ENCODE measurements around the gene CA11. TPM values are rescaled to one million over a fixed set of nuclear protein-coding genes. Genes with fewer than 3 reads are reported as not detected.
A peak's percentile ranks its signal among the peaks of the same experiment; 100 is the strongest.
"Not testable (repeated sequence)": the region's sequence is repeated elsewhere in the genome, so short reads cannot be mapped to it uniquely, and the experiment has no call there.

CA11 gene
- total RNA-seq, 1 donor from 2014 or later: 9.5 TPM

- peak overlapping the region; percentile 8 for H2AFZ ChIP-seq (ENCODE audit: low read depth, low read length)
- no peaks in the 10 kb centered on the region for H3K36me3 Mint-ChIP-seq (ENCODE audit: low read depth, unreplicated experiment)
Measured at GRCh38 chr19:48634036-48634342, 12.0 kb downstream of the CA11 start.

GRCh38 chr19:48633148-48634035, 12.6 kb downstream of the CA11 start:
- Histone ChIP-seq H3K4me1 (ENCODE audit: insufficient read depth, low read length) (peaks cover 44% of the 10 kb centered on the region), H3K9me3 (ENCODE audit: insufficient read depth, low read depth, low read length) (no peaks in the 10 kb centered on the region), H3K9ac (ENCODE audit: low read length) (no peak overlapping the region), H3K27me3 (ENCODE audit: insufficient read depth, low read length) (peaks cover 3% of the 10 kb centered on the region), H3K4me3 (ENCODE audit: insufficient read depth, low read depth, low read length) (no peak overlapping the region), H4K20me1 (ENCODE audit: insufficient read depth, low read length) (no peaks in the 10 kb centered on the region), H2AFZ (ENCODE audit: low read depth, low read length) (no peak overlapping the region), H3K36me3 (ENCODE audit: insufficient read depth, low read length) (no peaks in the 10 kb centered on the region), H3K27ac (ENCODE audit: low read depth, low read length) (no peak overlapping the region), H3K4me2 (ENCODE audit: low read length) (peak overlapping the region; percentile 88), H3K79me2 (ENCODE audit: insufficient read depth, low read length) (no peaks in the 10 kb centered on the region)
- FAIRE-seq (no peak), DNase-seq (ENCODE audit: low read depth) (no peak)
- no peaks in the 10 kb centered on the region for H3K9me3 Mint-ChIP-seq (ENCODE audit: unreplicated experiment)
- no peak overlapping the region for H3K4me3 Mint-ChIP-seq (ENCODE audit: unreplicated experiment)
- H3K27me3 Mint-ChIP-seq (ENCODE audit: low read depth, unreplicated experiment): peaks cover 3% of the 10 kb centered on the region
- peak overlapping the region; percentile 41 for H3K27ac Mint-ChIP-seq (ENCODE audit: unreplicated experiment)
- H3K36me3 Mint-ChIP-seq (ENCODE audit: low read depth, unreplicated experiment): peaks cover 2% of the 10 kb centered on the region
- no peak for TF ChIP-seq EZH2 (IDR thresholded peaks at IDR 0.05; ENCODE audit: insufficient read depth, low read length)
- TF ChIP-seq CTCF (IDR thresholded peaks at IDR 0.05; ENCODE audit: insufficient read depth, low read depth, low read length): no peak
- H3K4me1 Mint-ChIP-seq (ENCODE audit: low read depth, unreplicated experiment): peaks cover 1% of the 10 kb centered on the region

More at GRCh38 chr19:48634036-48634342, 12.0 kb downstream of the CA11 start:
- no peak for FAIRE-seq
- Histone ChIP-seq H3K27me3 (ENCODE audit: insufficient read depth, low read length) (peaks cover 3% of the 10 kb centered on the region), H4K20me1 (ENCODE audit: insufficient read depth, low read length) (no peaks in the 10 kb centered on the region), H3K79me2 (ENCODE audit: insufficient read depth, low read length) (no peaks in the 10 kb centered on the region), H3K4me1 (ENCODE audit: insufficient read depth, low read length) (peaks cover 46% of the 10 kb centered on the region), H3K9me3 (ENCODE audit: insufficient read depth, low read depth, low read length) (no peaks in the 10 kb centered on the region), H3K9ac (ENCODE audit: low read length) (peak overlapping the region; percentile 29), H3K4me3 (ENCODE audit: insufficient read depth, low read depth, low read length) (no peak overlapping the region), H3K4me2 (ENCODE audit: low read length) (peak overlapping the region; percentile 88), H3K36me3 (ENCODE audit: insufficient read depth, low read length) (no peaks in the 10 kb centered on the region), H3K27ac (ENCODE audit: low read depth, low read length) (no peak overlapping the region)
- no peaks in the 10 kb centered on the region for H3K9me3 Mint-ChIP-seq (ENCODE audit: unreplicated experiment)
- TF ChIP-seq EZH2 (IDR thresholded peaks at IDR 0.05; ENCODE audit: insufficient read depth, low read length) (no peak), CTCF (IDR thresholded peaks at IDR 0.05; ENCODE audit: insufficient read depth, low read depth, low read length) (no peak)
- peaks cover 3% of the 10 kb centered on the region for H3K4me1 Mint-ChIP-seq (ENCODE audit: low read depth, unreplicated experiment)
- H3K27me3 Mint-ChIP-seq (ENCODE audit: low read depth, unreplicated experiment): peaks cover 3% of the 10 kb centered on the region
- no peak overlapping the region for H3K4me3 Mint-ChIP-seq (ENCODE audit: unreplicated experiment)
- DNase-seq (ENCODE audit: low read depth): no peak
- no peak overlapping the region for H3K27ac Mint-ChIP-seq (ENCODE audit: unreplicated experiment)

GRCh38 chr19:48632692-48633147, 13.3 kb downstream of the CA11 start:
- FAIRE-seq (no peak), DNase-seq (ENCODE audit: low read depth) (no peak)
- Histone ChIP-seq H3K4me2 (ENCODE audit: low read length) (no peak overlapping the region), H3K27me3 (ENCODE audit: insufficient read depth, low read length) (peaks cover 3% of the 10 kb centered on the region), H3K9ac (ENCODE audit: low read length) (no peak overlapping the region), H3K4me3 (ENCODE audit: insufficient read depth, low read depth, low read length) (no peak overlapping the region), H2AFZ (ENCODE audit: low read depth, low read length) (no peak overlapping the region), H3K79me2 (ENCODE audit: insufficient read depth, low read length) (no peaks in the 10 kb centered on the region), H3K9me3 (ENCODE audit: insufficient read depth, low read depth, low read length) (no peaks in the 10 kb centered on the region), H3K4me1 (ENCODE audit: insufficient read depth, low read length) (peaks cover 39% of the 10 kb centered on the region), H3K36me3 (ENCODE audit: insufficient read depth, low read length) (no peaks in the 10 kb centered on the region), H3K27ac (ENCODE audit: low read depth, low read length) (no peak overlapping the region), H4K20me1 (ENCODE audit: insufficient read depth, low read length) (no peaks in the 10 kb centered on the region)
- Mint-ChIP-seq H3K9me3 (ENCODE audit: unreplicated experiment) (no peaks in the 10 kb centered on the region), H3K36me3 (ENCODE audit: low read depth, unreplicated experiment) (peaks cover 2% of the 10 kb centered on the region), H3K27ac (ENCODE audit: unreplicated experiment) (no peak overlapping the region), H3K27me3 (ENCODE audit: low read depth, unreplicated experiment) (peaks cover 3% of the 10 kb centered on the region), H3K4me3 (ENCODE audit: unreplicated experiment) (no peak overlapping the region), H3K4me1 (ENCODE audit: low read depth, unreplicated experiment) (no peaks in the 10 kb centered on the region)
- TF ChIP-seq EZH2 (IDR thresholded peaks at IDR 0.05; ENCODE audit: insufficient read depth, low read length) (no peak), CTCF (IDR thresholded peaks at IDR 0.05; ENCODE audit: insufficient read depth, low read depth, low read length) (no peak)

GRCh38 chr19:48632286-48632685, 13.7 kb downstream of the CA11 start:
- H2AFZ ChIP-seq (ENCODE audit: low read depth, low read length); H3K9ac ChIP-seq (ENCODE audit: low read length); H3K27me3 Mint-ChIP-seq (ENCODE audit: low read depth, unreplicated experiment); H3K27me3 ChIP-seq (ENCODE audit: insufficient read depth, low read length); H3K79me2 ChIP-seq (ENCODE audit: insufficient read depth, low read length); FAIRE-seq; H3K4me3 Mint-ChIP-seq (ENCODE audit: unreplicated experiment); H3K4me1 Mint-ChIP-seq (ENCODE audit: low read depth, unreplicated experiment); H4K20me1 ChIP-seq (ENCODE audit: insufficient read depth, low read length); H3K36me3 Mint-ChIP-seq (ENCODE audit: low read depth, unreplicated experiment); H3K4me2 ChIP-seq (ENCODE audit: low read length); H3K36me3 ChIP-seq (ENCODE audit: insufficient read depth, low read length); H3K9me3 Mint-ChIP-seq (ENCODE audit: unreplicated experiment); H3K9me3 ChIP-seq (ENCODE audit: insufficient read depth, low read depth, low read length); DNase-seq (ENCODE audit: low read depth); H3K4me3 ChIP-seq (ENCODE audit: insufficient read depth, low read depth, low read length); H3K27ac Mint-ChIP-seq (ENCODE audit: unreplicated experiment); H3K27ac ChIP-seq (ENCODE audit: low read depth, low read length): not testable (repeated sequence)
- H3K4me1 ChIP-seq (ENCODE audit: insufficient read depth, low read length): peaks cover 36% of the 10 kb centered on the region
